HepG2 (cell line): ENCODE measurements around the gene MAP2K6. TPM values are rescaled to one million over a fixed set of nuclear protein-coding genes. Genes with fewer than 3 reads are reported as not detected.

Experiments
- ATAC-seq: fragments of 200-7000 bp; cut with Tn5 transposase; 3 replicates; pipeline ENCODE4 v1.9.1; 2020; ENCODE audit warnings: mild to moderate bottlenecking, moderate library complexity
- BruUV-seq: library from RNA; stranded (reverse); fragments of 400-500 nt; replicated peaks from 2 replicates; lab custom pipeline; 2021; lab: Mats Ljungman, UMichigan
- CTCF ChIA-PET: fragments of 300-600 bp; formaldehyde crosslinking; extraction: SDS; loops from one replicate; lab custom pipeline; 2021; ENCODE audit warnings: low total read pairs, inconsistent platforms, low intra/inter-chr PET ratio; lab: Yijun Ruan, JAX
- POLR2A ChIA-PET: fragments of 350-600 bp; sonication (Branson Sonifier 250); formaldehyde crosslinking; loops from one replicate; lab custom pipeline; 2020; ENCODE audit warnings: antibody characterized with exemption, inconsistent platforms; lab: Yijun Ruan, JAX
- DNase-seq: peaks from one replicate; pipeline ENCODE4 v3.0.0-alpha.2; 2015; ENCODE audit warnings: low spot score
- FAIRE-seq: peaks from 3 replicates; lab custom pipeline; 2011; peaks lifted over from hg19 to GRCh38; lab: Jason Lieb, UNC
- H2AFZ ChIP-seq: one replicate; pipeline ENCODE4 v1.6.1; 2011; ENCODE audit warnings: low read length, inconsistent platforms
- H3K27ac ChIP-seq: fragments of 300-600 bp; 3 replicates; pipeline ENCODE4 v1.8.0; 2011; ENCODE audit warnings: mixed run types, mild to moderate bottlenecking, mixed read lengths, low read length, inconsistent platforms; ENCODE audit not compliant: insufficient read depth; ENCODE audit errors: extremely low read length
- H3K27me3 ChIP-seq, 2 experiments: fragments of 200-600 bp in 1 of 2; 2 replicates in 1 of 2; 3 replicates in 1 of 2; pipeline versions ENCODE4 v1.6.0 to v1.8.0; 2011; ENCODE audit warnings: low read length in 2 of 2, mild to moderate bottlenecking in 2 of 2, moderate library complexity in 2 of 2, inconsistent platforms in 1 of 2; ENCODE audit not compliant: insufficient read depth in 2 of 2, control insufficient read depth in 1 of 2
- H3K36me3 ChIP-seq, 2 experiments: fragments of 200-600 bp in 1 of 2; replicated peaks in 1 of 2; 2 replicates in 1 of 2; 3 replicates in 1 of 2; pipeline versions ENCODE4 v1.5.1 to v1.8.0; 2011; ENCODE audit warnings: low read length in 2 of 2, inconsistent platforms in 1 of 2; ENCODE audit not compliant: insufficient read depth in 2 of 2, control insufficient read depth in 1 of 2
- H3K4me1 ChIP-seq: 2 replicates; pipeline ENCODE4 v1.5.1; 2012; ENCODE audit warnings: low read length, inconsistent platforms; ENCODE audit not compliant: insufficient read depth
- H3K4me2 ChIP-seq: 2 replicates; pipeline ENCODE4 v1.6.0; 2011; ENCODE audit warnings: low read depth, low read length, inconsistent platforms
- H3K4me3 ChIP-seq, 3 experiments: fragments of 200-600 bp in 1 of 3; sonication (generic), shearing (Covaris generic) in 1 of 3; replicated peaks in 1 of 3; 2 replicates each; pipeline ENCODE4 v1.5.1; 2011 to 2016; ENCODE audit warnings: low read length in 3 of 3, inconsistent platforms in 2 of 3, low read depth in 2 of 3, mild to moderate bottlenecking in 2 of 3, control low read depth in 1 of 3, mixed read lengths in 1 of 3; ENCODE audit not compliant: insufficient read depth in 1 of 3
- H3K79me2 ChIP-seq: one replicate; pipeline ENCODE4 v1.6.1; 2011; ENCODE audit warnings: low read length, inconsistent platforms; ENCODE audit not compliant: insufficient read depth
- H3K9ac ChIP-seq: 2 replicates; pipeline ENCODE4 v1.6.0; 2011; ENCODE audit warnings: mild to moderate bottlenecking, low read depth, low read length, inconsistent platforms; ENCODE audit not compliant: insufficient read depth
- H3K9me3 ChIP-seq: 2 replicates; pipeline ENCODE4 v1.5.1; 2012; ENCODE audit warnings: mild to moderate bottlenecking, low read length
- H4K20me1 ChIP-seq: 2 replicates; pipeline ENCODE4 v1.6.0; 2011; ENCODE audit warnings: inconsistent platforms, mild to moderate bottlenecking, low read length, moderate library complexity; ENCODE audit not compliant: insufficient read depth
- KDM3A ChIP-seq: IDR thresholded peaks from 2 replicates; pipeline ENCODE4 v1.6.1; 2018; ENCODE audit warnings: low read depth, missing compliant biosample characterization
- MEF2D ChIP-seq: sonication (generic); formaldehyde crosslinking; IDR thresholded peaks from 2 replicates; pipeline ENCODE4 v1.5.1; 2020; ENCODE audit warnings: mild to moderate bottlenecking, missing genetic modification reagents
- POGZ ChIP-seq: sonication (generic); formaldehyde crosslinking; IDR thresholded peaks from 2 replicates; pipeline ENCODE4 v1.4.0; 2020; ENCODE audit warnings: mild to moderate bottlenecking, missing genetic modification reagents
- TBX2 ChIP-seq: sonication (generic); formaldehyde crosslinking; IDR thresholded peaks from 2 replicates; pipeline ENCODE4 v1.5.0; 2020; ENCODE audit warnings: missing genetic modification reagents, mild to moderate bottlenecking, borderline replicate concordance
- TCF12 ChIP-seq, 2 experiments: fragments of 450-650 bp in 1 of 2; sonication (generic) in 1 of 2; formaldehyde crosslinking in 1 of 2; IDR thresholded peaks; 2 replicates each; pipeline versions ENCODE4 v1.6.1 to v1.8.0; 2017 to 2022; ENCODE audit warnings: antibody characterized with exemption in 1 of 2, mild to moderate bottlenecking in 1 of 2, missing genetic modification reagents in 1 of 2, moderate library complexity in 1 of 2
- ZBTB40 ChIP-seq, 2 experiments: fragments of 450-650 bp in 1 of 2; sonication (generic) in 1 of 2; formaldehyde crosslinking in 1 of 2; IDR thresholded peaks; 2 replicates each; pipeline versions ENCODE4 v1.6.1 to v1.8.0; 2016 to 2022; ENCODE audit warnings: antibody characterized with exemption in 1 of 2, mild to moderate bottlenecking in 1 of 2, missing genetic modification reagents in 1 of 2
- ZNF138 ChIP-seq: sonication (generic); formaldehyde crosslinking; IDR thresholded peaks from 2 replicates; pipeline ENCODE4 v1.5.0; 2020; ENCODE audit warnings: mild to moderate bottlenecking, low read depth, missing genetic modification reagents
- ZNF232 ChIP-seq: sonication (generic); formaldehyde crosslinking; IDR thresholded peaks from 2 replicates; pipeline ENCODE4 v1.4.0; 2020; ENCODE audit warnings: missing genetic modification reagents, borderline replicate concordance
- ZNF251 ChIP-seq: sonication (generic); formaldehyde crosslinking; IDR thresholded peaks from 2 replicates; pipeline ENCODE4 v1.9.0; 2021; ENCODE audit warnings: mild to moderate bottlenecking, missing genetic modification reagents
- ZNF44 ChIP-seq: sonication (generic); formaldehyde crosslinking; IDR thresholded peaks from 2 replicates; pipeline ENCODE4 v1.5.1; 2020; ENCODE audit warnings: mild to moderate bottlenecking, missing genetic modification reagents
- WGBS: methylation state at CpG from one replicate; pipeline ENCODE4 v1.1.6; 2017; ENCODE audit warnings: low lambda C conversion rate; 5-methylcytosine and 5-hydroxymethylcytosine counted together
- in situ Hi-C: cut with HindIII; loops from 2 replicates; pipeline ENCODE4 v1.10.0; 2017; ENCODE audit warnings: low pct_unique_long_range_greater_than_20kb; ENCODE audit not compliant: extremely low pct_ligation_motif_present
- intact Hi-C: fragments of 100-400 bp; cut with micrococcal nuclease; formaldehyde crosslinking; loops from one replicate; pipeline ENCODE4 v1.10.0; 2022; ENCODE audit not compliant: unreplicated experiment
- polyA plus RNA-seq, 8 experiments: library from polyadenylated mRNA; depleted of rRNA in 3 of 8; stranded (reverse) in 7 of 8; unstranded in 1 of 8; fragments of >200 nt; fragmentation: Illumina TruSeq in 4 of 8; extraction: Trizol in 4 of 8; gene quantifications; 2 replicates each; pipeline versions ENCODE4 v1.2.1 to v1.2.3, GENCODE V29; 2011 to 2016; ENCODE audit warnings: low read depth in 4 of 8, missing spikeins in 1 of 8, mixed read lengths in 1 of 8; ENCODE audit not compliant: insufficient read depth in 1 of 8
- total RNA-seq, 5 experiments: library from RNA; depleted of rRNA; stranded (reverse); fragments of >200 nt; fragmentation: Illumina TruSeq; extraction: Trizol; gene quantifications; 2 replicates each; pipeline ENCODE4 v1.2.3, GENCODE V29; 2016; ENCODE audit warnings: low read depth in 1 of 5
- TF ChIP-seq, protein P1 (sequence below): sonication (generic); formaldehyde crosslinking; IDR thresholded peaks from 2 replicates; pipeline ENCODE4 v1.9.0; 2021; ENCODE audit warnings: missing genetic modification reagents, borderline replicate concordance
- TF ChIP-seq, protein P2 (sequence below): sonication (generic); formaldehyde crosslinking; IDR thresholded peaks from 2 replicates; pipeline ENCODE4 v1.5.0; 2020; ENCODE audit warnings: mild to moderate bottlenecking, missing genetic modification reagents

MAP2K6 gene
- total and polyA plus RNA-seq, 2 of the 13 experiments (the other 11 are each of a cell fraction or from before 2014, with no cell fraction given), result 5.1 to 33.6 TPM

DNA sequence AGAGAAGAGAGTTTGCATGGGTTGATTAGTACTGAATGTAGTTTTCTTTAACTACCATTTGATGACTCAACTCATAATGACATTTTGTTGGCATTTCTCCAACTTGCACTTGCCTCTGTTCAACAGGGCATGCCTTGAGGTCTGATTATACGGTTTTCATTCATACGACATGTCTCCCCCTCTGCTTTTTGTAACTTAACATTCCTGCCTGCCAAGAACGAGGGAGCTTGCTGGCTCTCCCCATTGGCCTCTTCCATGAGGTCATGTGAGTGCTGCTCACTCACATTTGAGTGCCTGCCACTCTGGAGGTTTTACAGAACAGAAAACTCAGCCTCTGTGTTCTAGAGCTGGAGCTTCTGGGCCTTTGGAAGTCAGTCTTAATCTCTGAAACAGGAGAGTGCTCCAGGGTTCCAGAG, 19.7 kb downstream of the MAP2K6 start:
- WGBS, result 83% methylated on average over 3 of the region's 3 CpGs
- no peak overlapping the region for H3K4me3 ChIP-seq
- no peak for DNase-seq
- H3K27ac ChIP-seq, result no peak overlapping the region
- H4K20me1 ChIP-seq, result no peaks in the 10 kb centered on the region
- no peaks in the 10 kb centered on the region for H3K36me3 ChIP-seq
- peak; percentile 15 for FAIRE-seq
- in situ Hi-C loops (no loop called here), intact Hi-C loops (no loop called here)
- no peak overlapping the region for H2AFZ ChIP-seq
- H3K4me2 ChIP-seq, result no peak overlapping the region
- POLR2A ChIA-PET, result no interaction called here
- no peak for ATAC-seq
- no TSS peak for BruUV-seq
- H3K9me3 ChIP-seq, result no peaks in the 10 kb centered on the region
- no peaks in the 10 kb centered on the region for H3K27me3 ChIP-seq
- no peaks in the 10 kb centered on the region for H3K79me2 ChIP-seq
- CTCF ChIA-PET, result no interaction called here
- no peaks in the 10 kb centered on the region for H3K4me1 ChIP-seq
- no peak overlapping the region for H3K9ac ChIP-seq
- TF ChIP-seq MEF2D (CRISPR knock-in tag), result no peak
- no peak for TF ChIP-seq TBX2 (CRISPR knock-in tag)
- TF ChIP-seq TCF12 (IDR thresholded peaks at IDR 0.05), result no peak
- TF ChIP-seq TCF12 (CRISPR knock-in tag; IDR thresholded peaks at IDR 0.05), result no peak
- TF ChIP-seq ZBTB40 (IDR thresholded peaks at IDR 0.05), result no peak
- no peak for TF ChIP-seq ZBTB40 (CRISPR knock-in tag; IDR thresholded peaks at IDR 0.05)
- no peak for TF ChIP-seq POGZ (CRISPR knock-in tag)
- TF ChIP-seq ZNF232 (CRISPR knock-in tag), result no peak
- no peak for TF ChIP-seq ZNF251
- no peak for TF ChIP-seq ZNF138 (CRISPR knock-in tag)
- TF ChIP-seq, protein P1, sequence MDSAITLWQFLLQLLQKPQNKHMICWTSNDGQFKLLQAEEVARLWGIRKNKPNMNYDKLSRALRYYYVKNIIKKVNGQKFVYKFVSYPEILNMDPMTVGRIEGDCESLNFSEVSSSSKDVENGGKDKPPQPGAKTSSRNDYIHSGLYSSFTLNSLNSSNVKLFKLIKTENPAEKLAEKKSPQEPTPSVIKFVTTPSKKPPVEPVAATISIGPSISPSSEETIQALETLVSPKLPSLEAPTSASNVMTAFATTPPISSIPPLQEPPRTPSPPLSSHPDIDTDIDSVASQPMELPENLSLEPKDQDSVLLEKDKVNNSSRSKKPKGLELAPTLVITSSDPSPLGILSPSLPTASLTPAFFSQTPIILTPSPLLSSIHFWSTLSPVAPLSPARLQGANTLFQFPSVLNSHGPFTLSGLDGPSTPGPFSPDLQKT (CRISPR knock-in tag), result no peak
- no peak for TF ChIP-seq KDM3A
- TF ChIP-seq, protein P2, sequence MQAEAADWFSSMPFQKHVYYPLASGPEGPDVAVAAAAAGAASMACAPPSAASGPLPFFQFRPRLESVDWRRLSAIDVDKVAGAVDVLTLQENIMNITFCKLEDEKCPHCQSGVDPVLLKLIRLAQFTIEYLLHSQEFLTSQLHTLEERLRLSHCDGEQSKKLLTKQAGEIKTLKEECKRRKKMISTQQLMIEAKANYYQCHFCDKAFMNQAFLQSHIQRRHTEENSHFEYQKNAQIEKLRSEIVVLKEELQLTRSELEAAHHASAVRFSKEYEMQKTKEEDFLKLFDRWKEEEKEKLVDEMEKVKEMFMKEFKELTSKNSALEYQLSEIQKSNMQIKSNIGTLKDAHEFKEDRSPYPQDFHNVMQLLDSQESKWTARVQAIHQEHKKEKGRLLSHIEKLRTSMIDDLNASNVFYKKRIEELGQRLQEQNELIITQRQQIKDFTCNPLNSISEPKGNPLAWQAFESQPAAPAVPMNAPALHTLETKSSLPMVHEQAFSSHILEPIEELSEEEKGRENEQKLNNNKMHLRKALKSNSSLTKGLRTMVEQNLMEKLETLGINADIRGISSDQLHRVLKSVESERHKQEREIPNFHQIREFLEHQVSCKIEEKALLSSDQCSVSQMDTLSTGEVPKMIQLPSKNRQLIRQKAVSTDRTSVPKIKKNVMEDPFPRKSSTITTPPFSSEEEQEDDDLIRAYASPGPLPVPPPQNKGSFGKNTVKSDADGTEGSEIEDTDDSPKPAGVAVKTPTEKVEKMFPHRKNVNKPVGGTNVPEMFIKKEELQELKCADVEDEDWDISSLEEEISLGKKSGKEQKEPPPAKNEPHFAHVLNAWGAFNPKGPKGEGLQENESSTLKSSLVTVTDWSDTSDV (CRISPR knock-in tag), result no peak
- TF ChIP-seq ZNF44 (CRISPR knock-in tag), result no peak
